ENCODE measurements around the gene APOC3. TPM values are rescaled to one million over a fixed set of nuclear protein-coding genes. Genes with fewer than 3 reads are reported as not detected.

The APOC3 gene
- total RNA-seq, 1 experiment from 2014 or later, result 3.5 TPM

- TF ChIP-seq ZBTB33 (IDR thresholded peaks at IDR 0.05; ENCODE audit: extremely low read depth, insufficient replicate concordance, low read length) (no peak), RAD21 (IDR thresholded peaks at IDR 0.05; ENCODE audit: low read depth) (no peak), FOSL1 (IDR thresholded peaks at IDR 0.05; ENCODE audit: low read depth) (no peak), TCF7L2 (IDR thresholded peaks at IDR 0.05; ENCODE audit: borderline replicate concordance, extremely low read depth, insufficient read depth, insufficient read length) (no peak), ZNF274 (IDR thresholded peaks at IDR 0.05; ENCODE audit: low read depth, low read length) (no peak), YY1 (IDR thresholded peaks at IDR 0.05; ENCODE audit: extremely low read depth, insufficient replicate concordance, low read depth, low read length) (no peak)
Observed at GRCh38 chr11:116825434-116825833, 4.3 kb upstream of the APOC3 start (continued).

GRCh38 chr11:116825854-116826750 is 3.6 kb upstream of the APOC3 start:
- intact Hi-C loops (cut with micrococcal nuclease), result no loop called here
- Histone ChIP-seq H3K36me3 (ENCODE audit: control insufficient read depth in 1 of 2, insufficient read depth in 2 of 2, low read length in 2 of 2) (no peaks in the 10 kb centered on the region), H2AFZ (ENCODE audit: low read depth, low read length, poor library complexity, severe bottlenecking) (no peak overlapping the region), H3K27ac (ENCODE audit: low read depth, low read length) (no peak overlapping the region), H3K4me3 (replicated peaks in 1 of 2; ENCODE audit: low read depth in 1 of 2, low read length in 2 of 2) (no peak overlapping the region), H3K4me2 (ENCODE audit: low read length) (no peak overlapping the region), H4K20me1 (ENCODE audit: insufficient read depth) (no peaks in the 10 kb centered on the region), H3K9me2 (ENCODE audit: insufficient read depth) (no peaks in the 10 kb centered on the region), H3K9ac (ENCODE audit: low read length) (no peak overlapping the region), H3K9me3 (ENCODE audit: control insufficient read depth in 1 of 2, insufficient read depth in 1 of 2, low read depth in 1 of 2, low read length in 2 of 2) (no peaks in the 10 kb centered on the region), H3K27me3 (ENCODE audit: insufficient read depth, low read length) (no peaks in the 10 kb centered on the region), H3K79me2 (ENCODE audit: insufficient read depth, low read length) (no peaks in the 10 kb centered on the region), H3K4me1 (ENCODE audit: control insufficient read depth in 1 of 2, insufficient read depth in 2 of 2, low read length in 2 of 2) (no peaks in the 10 kb centered on the region)
- TF ChIP-seq EGR1 (IDR thresholded peaks at IDR 0.05; ENCODE audit: low read depth) (no peak), POLR2AphosphoS5 (IDR thresholded peaks at IDR 0.05; ENCODE audit: low read depth, low read length) (no peak), CTCF (IDR thresholded peaks at IDR 0.05 in 2 of 3, conservative IDR thresholded peaks at IDR 0.05 in 1 of 3; ENCODE audit: borderline replicate concordance in 1 of 3, insufficient read depth in 1 of 3, low read depth in 2 of 3, low read length in 2 of 3) (no peak), TCF7L2 (IDR thresholded peaks at IDR 0.05; ENCODE audit: borderline replicate concordance, extremely low read depth, insufficient read depth, insufficient read length) (no peak), EZH2 (IDR thresholded peaks at IDR 0.05) (no peak), ZNF274 (IDR thresholded peaks at IDR 0.05; ENCODE audit: low read depth, low read length) (no peak)
- BruUV-seq (replicated peaks), result no TSS peak
- POLR2A ChIA-PET, result no interaction called here
- no peak for DNase-seq (ENCODE audit: low read depth, low spot score)
- RAD21 ChIA-PET (ENCODE audit: low non-redundant PET in 1 of 2, low total read pairs in 2 of 2, uncharacterized antibody in 2 of 2, unreplicated experiment in 2 of 2), result no interaction called here
- CTCF ChIA-PET, result no interaction called here
- no peak for ATAC-seq

All from HCT116 (cell line).